Stimulated activated CD8-positive, alpha-beta memory T cell treated with anti-CD3 and anti-CD28 coated beads, Interleukin-12 subunit alpha, Interleukin-12 subunit beta, amount 100 ng/mL, for 4 hours (primary cell): ENCODE results near the gene ABI3.
A peak's percentile ranks its signal among the peaks of the same experiment; 100 is the strongest.

Experiments
- DNase-seq: peaks from one replicate; pipeline ENCODE4 v3.0.0-alpha.2; 2020; ENCODE audit warnings: low read depth

Gene ABI3

GRCh38 chr17:49197346-49197998 lies 13.0 kb upstream of the ABI3 start:
- DNase-seq = no peak

GRCh38 chr17:49198211-49198610 lies 12.3 kb upstream of the ABI3 start:
- no peak for DNase-seq

GRCh38 chr17:49200423-49201083 lies 10.0 kb upstream of the ABI3 start:
- no peak for DNase-seq

- no peak for DNase-seq
Observed at GRCh38 chr17:49201481-49201927, 9.0 kb upstream of the ABI3 start.

GRCh38 chr17:49203796-49204195 lies 6.7 kb upstream of the ABI3 start:
- no peak for DNase-seq

GRCh38 chr17:49204516-49204915 lies 6.0 kb upstream of the ABI3 start:
- no peak for DNase-seq

GRCh38 chr17:49209061-49209571 lies 1.4 kb upstream of the ABI3 start:
- DNase-seq = no peak

GRCh38 chr17:49213399-49213798 lies 2.9 kb downstream of the ABI3 start:
- no peak for DNase-seq

- no peak for DNase-seq
Observed at GRCh38 chr17:49213847-49214246, 3.3 kb downstream of the ABI3 start.

- no peak for DNase-seq
Observed at GRCh38 chr17:49214676-49215360, 4.3 kb downstream of the ABI3 start.

- DNase-seq = no peak
Observed at GRCh38 chr17:49216482-49216881, 6.0 kb downstream of the ABI3 start.

GRCh38 chr17:49216953-49217650 lies 6.6 kb downstream of the ABI3 start:
- DNase-seq = no peak

GRCh38 chr17:49217651-49218413 lies 7.3 kb downstream of the ABI3 start:
- DNase-seq = peak; percentile 61

- peak; percentile 48 for DNase-seq
Observed at GRCh38 chr17:49218941-49219913, 8.7 kb downstream of the ABI3 start.

- no peak for DNase-seq
Observed at GRCh38 chr17:49219987-49220386, 9.5 kb downstream of the ABI3 start.

GRCh38 chr17:49223168-49223516 lies 12.6 kb downstream of the ABI3 start:
- no peak for DNase-seq

GRCh38 chr17:49223517-49224197 lies 13.2 kb downstream of the ABI3 start:
- DNase-seq = peak; percentile 49

GRCh38 chr17:49224198-49224996 lies 13.9 kb downstream of the ABI3 start:
- DNase-seq = no peak

- no peak for DNase-seq
Observed at GRCh38 chr17:49224997-49225337, 14.5 kb downstream of the ABI3 start.
